RWPE1 (cell line): Measurements from ENCODE around the gene DSCAML1.

Experiments
- CTCF ChIA-PET: fragments of 350-600 bp; sonication (Branson Sonifier 250); formaldehyde crosslinking; extraction: SDS; loops from one replicate; lab custom pipeline; 2021; lab: Yijun Ruan, JAX
- POLR2A ChIA-PET: fragments of 400-600 bp; formaldehyde crosslinking; extraction: SDS; loops from one replicate; lab custom pipeline; 2020; ENCODE audit warnings: antibody characterized with exemption; ENCODE audit not compliant: low non-redundant PET; lab: Yijun Ruan, JAX
- DNase-seq: peaks from one replicate; pipeline ENCODE4 v3.0.0; 2012; ENCODE audit warnings: low spot score
- H3K27ac ChIP-seq: fragments of 450-650 bp; 2 replicates; pipeline ENCODE4 v1.5.1; 2017
- CTCF ChIP-seq: fragments of 450-650 bp; conservative IDR thresholded peaks from 2 replicates; pipeline ENCODE4 v1.5.1; 2017; ENCODE audit warnings: low read depth, mild to moderate bottlenecking

Gene DSCAML1

GRCh38 chr11:117467770-117468169, 329.2 kb downstream of the DSCAML1 start:
- no peak for DNase-seq
- no peak for TF ChIP-seq CTCF
- CTCF ChIA-PET = interaction anchor here (0.6 kb wide), 1 partner anchor 86 kb away, joined by 5 read pairs; no protein-coding TSS in a partner anchor
- H3K27ac ChIP-seq = no peak overlapping the region
- POLR2A ChIA-PET = no interaction called here

GRCh38 chr11:117466966-117467365, 330.1 kb downstream of the DSCAML1 start:
- no peak for TF ChIP-seq CTCF
- H3K27ac ChIP-seq = no peak overlapping the region
- POLR2A ChIA-PET = no interaction called here
- DNase-seq = no peak
- CTCF ChIA-PET = no interaction called here

GRCh38 chr11:117465236-117465997, 331.6 kb downstream of the DSCAML1 start:
- ChIA-PET POLR2A (no interaction called here), CTCF (no interaction called here)
- TF ChIP-seq CTCF = no peak
- no peak for DNase-seq
- no peak overlapping the region for H3K27ac ChIP-seq

GRCh38 chr11:117464778-117465177, 332.2 kb downstream of the DSCAML1 start:
- no peak for DNase-seq
- no peak for TF ChIP-seq CTCF
- ChIA-PET CTCF (no interaction called here), POLR2A (no interaction called here)
- H3K27ac ChIP-seq = no peak overlapping the region

- POLR2A ChIA-PET = no interaction called here
- TF ChIP-seq CTCF = no peak
- no peak for DNase-seq
- CTCF ChIA-PET = no interaction called here
- no peak overlapping the region for H3K27ac ChIP-seq
These were observed 334.2 kb downstream of the DSCAML1 start for GRCh38 chr11:117462864-117463247.

GRCh38 chr11:117462183-117462863, 334.7 kb downstream of the DSCAML1 start:
- POLR2A ChIA-PET = no interaction called here
- CTCF ChIA-PET = no interaction called here
- no peak for TF ChIP-seq CTCF

More at GRCh38 chr11:117462183-117462863, 334.7 kb downstream of the DSCAML1 start:
- no peak for DNase-seq
- no peak overlapping the region for H3K27ac ChIP-seq
